H1 (cell line): ENCODE data around the gene CTXN1. TPM values are rescaled to one million over a fixed set of nuclear protein-coding genes. Genes with fewer than 3 reads are reported as not detected.

Experiments
- ASH2L ChIP-seq: fragments of 200-600, 300-600 bp; sonication (generic); IDR thresholded peaks from one replicate; pipeline ENCODE4 v1.7.1; 2017; ENCODE audit warnings: low read length
- BACH1 ChIP-seq: IDR thresholded peaks from 2 replicates; pipeline ENCODE4 v1.6.1; 2012; ENCODE audit warnings: low read length, improper control_type of control experiment
- CEBPB ChIP-seq: IDR thresholded peaks from 2 replicates; pipeline ENCODE4 v1.6.1; 2012; ENCODE audit warnings: low read depth, low read length
- CHD2 ChIP-seq: IDR thresholded peaks from 2 replicates; pipeline ENCODE4 v1.6.1; 2012; ENCODE audit warnings: low read length, improper control_type of control experiment
- CTBP2 ChIP-seq: IDR thresholded peaks from 2 replicates; pipeline ENCODE4 v1.7.0; 2011; ENCODE audit warnings: borderline replicate concordance, mild to moderate bottlenecking, moderate library complexity, mixed read lengths, low read length; ENCODE audit not compliant: insufficient read depth, insufficient read length
- EP300 ChIP-seq, 2 experiments: IDR thresholded peaks; 1 replicate in 1 of 2; 2 replicates in 1 of 2; pipeline ENCODE4 v1.6.1; 2011 to 2012; ENCODE audit warnings: low read depth in 2 of 2, low read length in 2 of 2, mild to moderate bottlenecking in 2 of 2, borderline replicate concordance in 1 of 2, inconsistent platforms in 1 of 2, moderate library complexity in 1 of 2
- EZH2 ChIP-seq: fragments of 200-600 bp; sonication (generic); IDR thresholded peaks from 2 replicates; pipeline ENCODE4 v1.7.1; 2012; ENCODE audit warnings: low read depth, mild to moderate bottlenecking, moderate library complexity, low read length, inconsistent platforms; ENCODE audit not compliant: severe bottlenecking
- FOSL1 ChIP-seq: IDR thresholded peaks from 2 replicates; pipeline ENCODE4 v1.6.1; 2011; ENCODE audit warnings: mild to moderate bottlenecking, low read depth, low read length, moderate library complexity; ENCODE audit not compliant: insufficient read depth
- GABPA ChIP-seq: IDR thresholded peaks from 2 replicates; pipeline ENCODE4 v1.6.1; 2011; ENCODE audit warnings: mild to moderate bottlenecking, low read length, moderate library complexity, borderline replicate concordance; ENCODE audit not compliant: insufficient read depth
- GTF2F1 ChIP-seq: IDR thresholded peaks from 2 replicates; pipeline ENCODE4 v1.6.1; 2012; ENCODE audit warnings: low read depth, low read length, improper control_type of control experiment, borderline replicate concordance
- HDAC2 ChIP-seq, 2 experiments: fragments of 300-600 bp in 1 of 2; sonication (generic) in 1 of 2; IDR thresholded peaks; 2 replicates each; pipeline ENCODE4 v1.6.1; 2011 to 2012; ENCODE audit warnings: low read depth in 2 of 2, low read length in 2 of 2, mild to moderate bottlenecking in 2 of 2, moderate library complexity in 2 of 2, borderline replicate concordance in 1 of 2, inconsistent platforms in 1 of 2
- HDAC6 ChIP-seq: IDR thresholded peaks from one replicate; pipeline ENCODE4 v1.7.1; 2012; ENCODE audit warnings: low read depth, mild to moderate bottlenecking, inconsistent platforms, low read length, moderate library complexity
- KDM1A ChIP-seq: fragments of 200-600, 300-600 bp; sonication (generic); IDR thresholded peaks from 2 replicates; pipeline ENCODE4 v1.7.1; 2016; ENCODE audit warnings: mild to moderate bottlenecking, low read length, borderline replicate concordance
- PHF8 ChIP-seq: fragments of 200-600 bp; sonication (generic); conservative IDR thresholded peaks from 2 replicates; pipeline ENCODE4 v1.7.1; 2012; ENCODE audit warnings: low read depth, mild to moderate bottlenecking, inconsistent platforms, low read length, moderate library complexity
- POLR2A ChIP-seq, 2 experiments: IDR thresholded peaks; 1 replicate in 1 of 2; 2 replicates in 1 of 2; pipeline ENCODE4 v1.6.1; 2011; ENCODE audit warnings: low read depth in 2 of 2, low read length in 2 of 2, mild to moderate bottlenecking in 2 of 2; ENCODE audit errors: control extremely low read depth in 1 of 2
- POLR2AphosphoS5 ChIP-seq: IDR thresholded peaks from 2 replicates; pipeline ENCODE4 v1.6.1; 2011; ENCODE audit warnings: low read depth, low read length
- POU5F1 ChIP-seq: IDR thresholded peaks from 2 replicates; pipeline ENCODE4 v1.6.1; 2011; ENCODE audit warnings: low read depth, mild to moderate bottlenecking, low read length, moderate library complexity
- SAP30 ChIP-seq: fragments of 300-600 bp; sonication (generic); IDR thresholded peaks from 2 replicates; pipeline ENCODE4 v1.7.1; 2012; ENCODE audit warnings: low read length, moderate library complexity, mild to moderate bottlenecking, inconsistent platforms; ENCODE audit not compliant: insufficient read depth, insufficient replicate concordance
- SP2 ChIP-seq: IDR thresholded peaks from 2 replicates; pipeline ENCODE4 v1.6.1; 2012; ENCODE audit warnings: mild to moderate bottlenecking, low read length, inconsistent platforms
- TBP ChIP-seq: IDR thresholded peaks from 2 replicates; pipeline ENCODE4 v1.6.1; 2011; ENCODE audit warnings: low read depth, low read length, improper control_type of control experiment
- YY1 ChIP-seq: IDR thresholded peaks from 2 replicates; pipeline ENCODE4 v1.6.1; 2011; ENCODE audit warnings: low read depth, mild to moderate bottlenecking, low read length
- polyA plus RNA-seq, 7 experiments: library from polyadenylated mRNA; depleted of rRNA in 3 of 7; stranded (reverse) in 5 of 7; unstranded in 2 of 7; fragments of >200 nt in 5 of 7; fragments of 200-250 nt in 2 of 7; gene quantifications; 1 replicate in 5 of 7; 2 replicates in 1 of 7; 4 replicates in 1 of 7; pipeline versions ENCODE4 v1.2.1 to v1.2.3, GENCODE V29; 2011 to 2013; ENCODE audit warnings: missing spikeins in 2 of 7, mixed read lengths in 2 of 7
- total RNA-seq: library from RNA; stranded (reverse); fragmentation: NEBNext Ultra II Directional; extraction: Animal tissue kit (Norgen Biotek cat#: 25700); gene quantifications from 2 replicates; pipeline ENCODE4 v1.2.1, GENCODE V29; 2021
- TF ChIP-seq, protein P1 (sequence below): IDR thresholded peaks from 2 replicates; pipeline ENCODE4 v1.6.1; 2012; ENCODE audit warnings: inconsistent platforms

Gene CTXN1
- total and polyA plus RNA-seq, 2 of the 8 experiments (the other 6 are each of a cell fraction or from before 2014, with no cell fraction given) = 16.4 to 58.0 TPM

DNA sequence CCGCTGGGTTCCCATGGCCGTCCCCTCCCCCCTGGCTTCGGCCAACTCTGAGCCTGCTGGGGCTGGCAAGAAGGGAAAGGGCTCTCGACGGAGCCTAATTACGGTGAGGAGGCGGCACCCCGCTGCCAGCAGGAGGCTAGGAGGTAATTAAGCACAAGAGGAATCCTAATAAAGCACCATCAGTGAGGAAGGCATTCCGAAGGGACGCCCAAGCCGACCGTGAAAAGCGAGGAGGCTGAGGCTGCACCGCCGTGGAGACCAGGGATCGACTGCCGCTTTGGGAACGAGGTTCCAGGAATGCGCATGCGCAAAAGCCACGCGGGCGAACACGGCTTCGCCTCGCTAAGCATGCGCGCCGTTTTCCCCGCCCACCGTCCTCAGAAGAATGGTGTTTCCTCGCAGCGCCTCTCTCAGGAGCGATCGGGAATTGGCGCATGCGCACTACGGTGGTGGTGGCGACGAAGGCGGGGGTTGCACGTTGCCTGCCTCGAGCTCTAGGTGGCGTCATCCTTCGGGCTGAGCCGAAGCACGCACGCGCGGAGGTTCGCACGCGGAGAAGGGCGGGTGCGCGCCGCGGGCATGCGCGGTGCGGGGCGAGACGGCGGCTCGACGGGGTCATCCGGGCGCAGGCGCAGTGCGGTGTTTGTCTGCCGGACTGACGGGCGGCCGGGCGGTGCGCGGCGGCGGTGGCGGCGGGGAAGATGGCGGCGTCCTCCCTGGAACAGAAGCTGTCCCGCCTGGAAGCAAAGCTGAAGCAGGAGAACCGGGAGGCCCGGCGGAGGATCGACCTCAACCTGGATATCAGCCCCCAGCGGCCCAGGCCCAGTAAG is 22.5 kb downstream of the CTXN1 start, which contains the start of gene MAP2K7 (continued):
- TF ChIP-seq GTF2F1 (0 out of 2 replicates have a peak, but pooled peaks have one; percentile 57), POU5F1 (no peak), CHD2 (peak; percentile 6; the same call in 1 of the 2 replicates), GABPA (no peak), PHF8 (peak; percentile 74), TBP (0 out of 2 replicates have a peak, but pooled peaks have one; percentile 59), CTBP2 (no peak), SAP30 (no peak), HDAC6 (no peak), POLR2A (IDR thresholded peaks at IDR 0.05; ENCODE audit: control extremely low read depth in 1 of 2, low read depth in 2 of 2, low read length in 2 of 2) (peak in 1 of 2 experiments; percentile 92; a peak in 2 of 3 replicates), HDAC2 (IDR thresholded peaks at IDR 0.05; ENCODE audit: borderline replicate concordance in 1 of 2, low read depth in 2 of 2, low read length in 2 of 2) (0 out of 4 replicates have a peak, but pooled peaks of 1 of the 2 experiments have one; percentile 15), ASH2L (peak; percentile 74), BACH1 (peak; percentile 61), KDM1A (no peak), POLR2AphosphoS5 (peak; percentile 95), EZH2 (no peak), FOSL1 (no peak), YY1 (peak; percentile 88), EP300 (IDR thresholded peaks at IDR 0.05; ENCODE audit: borderline replicate concordance in 1 of 2, low read depth in 2 of 2, low read length in 2 of 2) (no peak), SP2 (no peak), CEBPB (peak; percentile 54; the same call in 1 of the 2 replicates)
- TF ChIP-seq, protein P1, sequence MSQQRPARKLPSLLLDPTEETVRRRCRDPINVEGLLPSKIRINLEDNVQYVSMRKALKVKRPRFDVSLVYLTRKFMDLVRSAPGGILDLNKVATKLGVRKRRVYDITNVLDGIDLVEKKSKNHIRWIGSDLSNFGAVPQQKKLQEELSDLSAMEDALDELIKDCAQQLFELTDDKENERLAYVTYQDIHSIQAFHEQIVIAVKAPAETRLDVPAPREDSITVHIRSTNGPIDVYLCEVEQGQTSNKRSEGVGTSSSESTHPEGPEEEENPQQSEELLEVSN = peak; percentile 99
